GM19395 (cell line): ENCODE results near the gene RASA2.
"Not testable (repeated sequence)": the region's sequence is repeated elsewhere in the genome, so short reads cannot be mapped to it uniquely, and the experiment has no call there.

Source experiments
- ATAC-seq: cut with Tn5 transposase; IDR thresholded peaks from one replicate; pipeline ENCODE4 v1.9.1; 2021; ENCODE audit warnings: mild to moderate bottlenecking, moderate library complexity; ENCODE audit not compliant: unreplicated experiment

Gene RASA2

DNA sequence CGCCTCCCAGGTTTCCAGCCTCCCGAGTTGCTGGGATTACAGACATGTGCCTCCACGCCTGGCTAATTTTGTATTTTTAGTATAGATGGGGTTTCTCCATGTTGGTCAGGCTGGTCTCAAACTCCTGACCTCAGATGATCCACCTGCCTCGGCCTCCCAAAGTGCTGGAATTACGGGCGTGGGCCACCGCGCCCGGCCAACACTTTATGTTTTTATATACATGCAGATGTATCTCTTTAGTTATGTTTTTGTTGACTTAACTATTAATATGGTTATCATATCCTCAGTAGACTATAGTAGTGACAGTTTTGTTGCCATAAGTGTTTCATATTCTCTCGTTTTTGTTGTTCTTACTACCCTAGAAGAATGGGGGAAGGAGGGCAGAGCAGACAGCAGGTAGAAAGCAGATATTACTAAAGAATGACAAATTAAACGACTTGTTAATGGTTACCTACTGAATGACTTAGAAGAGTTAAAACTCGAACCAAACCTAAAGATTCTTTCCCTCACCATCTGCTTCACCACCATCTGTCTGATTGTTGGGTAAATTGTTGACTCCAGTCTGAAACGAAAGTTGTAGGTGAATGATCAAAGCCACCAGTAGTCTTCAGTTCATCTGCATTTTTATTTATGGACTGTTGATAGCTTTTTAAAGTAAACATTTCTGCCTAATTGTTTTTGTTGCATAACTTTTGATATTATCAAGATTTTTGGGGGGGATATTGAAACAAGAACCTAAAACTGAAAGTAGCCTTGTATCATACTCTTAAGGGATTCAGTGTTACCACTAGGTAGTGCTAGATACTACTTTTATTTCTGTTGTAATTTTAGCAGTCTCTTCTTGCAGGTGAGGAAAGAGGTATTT is 89.3 kb downstream of the RASA2 start:
- ATAC-seq = peak; percentile 57

DNA sequence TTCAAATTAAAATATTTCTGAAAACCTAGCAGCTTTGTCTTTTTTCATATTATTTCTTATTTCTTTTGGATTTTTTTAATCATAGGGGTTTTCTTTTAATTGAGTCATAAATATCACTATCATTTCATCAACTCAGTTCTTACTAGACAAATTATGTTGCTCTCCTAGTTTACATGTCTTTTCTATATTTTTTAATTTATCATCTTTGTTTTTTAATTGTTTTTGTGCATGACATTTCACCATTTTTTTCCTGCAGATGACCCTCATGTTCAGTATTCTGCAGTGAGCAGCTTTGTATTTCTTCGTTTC is 89.9 kb downstream of the RASA2 start:
- no peak for ATAC-seq

DNA sequence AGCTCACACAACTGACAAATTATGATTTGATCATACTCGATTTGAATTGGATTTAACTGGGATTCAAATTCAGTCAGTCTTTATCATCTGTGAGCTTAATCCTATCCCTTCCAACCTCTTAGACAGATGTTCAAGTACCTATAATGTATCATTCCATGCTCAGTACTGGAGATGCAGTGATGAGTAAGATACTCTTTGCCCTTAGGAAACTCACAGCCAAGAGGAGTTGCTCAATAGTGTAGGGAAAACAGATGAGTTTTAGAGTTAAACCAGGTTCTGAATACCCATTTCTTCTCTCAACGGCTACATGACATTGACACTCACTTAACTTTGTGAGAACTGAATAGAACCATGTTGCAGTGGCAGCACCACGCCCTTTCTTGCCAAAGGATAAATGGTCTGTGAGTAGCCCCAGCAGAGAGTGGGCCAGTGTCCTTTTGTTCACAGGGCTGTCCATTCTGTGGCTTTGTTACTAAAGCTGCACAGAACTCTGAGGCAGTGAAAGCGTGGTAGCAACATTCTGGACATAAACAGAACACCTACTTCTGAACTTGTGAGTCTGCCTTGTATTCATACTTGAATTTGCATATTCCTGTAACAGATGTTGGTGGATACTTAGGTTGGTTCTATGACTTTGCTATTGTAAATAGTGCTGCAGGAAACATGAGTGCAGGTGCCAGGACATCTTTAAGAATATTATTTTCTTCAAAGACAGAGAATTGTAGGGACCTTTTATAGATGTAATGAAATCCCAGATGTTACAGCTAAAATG is 91.6 kb downstream of the RASA2 start:
- ATAC-seq = no peak

DNA sequence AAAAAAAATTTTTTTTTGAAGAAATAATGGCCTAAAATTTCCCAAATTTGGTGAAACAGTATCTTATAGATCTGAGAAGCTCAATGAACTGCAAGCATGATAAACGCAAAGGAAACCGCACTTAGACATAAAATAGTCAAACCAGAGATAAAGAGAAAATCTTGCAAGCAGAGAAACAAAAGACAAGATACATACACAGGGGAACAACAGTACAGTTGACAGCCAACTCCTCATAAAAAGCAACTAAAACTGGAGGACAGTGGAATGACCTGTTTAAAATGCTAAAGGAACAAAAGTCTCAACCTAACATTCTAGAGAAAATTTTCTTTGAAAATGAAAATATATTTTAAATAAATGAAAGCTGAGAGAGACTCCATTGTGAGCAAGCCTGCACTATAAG is 107.5 kb downstream of the RASA2 start:
- ATAC-seq = no peak

DNA sequence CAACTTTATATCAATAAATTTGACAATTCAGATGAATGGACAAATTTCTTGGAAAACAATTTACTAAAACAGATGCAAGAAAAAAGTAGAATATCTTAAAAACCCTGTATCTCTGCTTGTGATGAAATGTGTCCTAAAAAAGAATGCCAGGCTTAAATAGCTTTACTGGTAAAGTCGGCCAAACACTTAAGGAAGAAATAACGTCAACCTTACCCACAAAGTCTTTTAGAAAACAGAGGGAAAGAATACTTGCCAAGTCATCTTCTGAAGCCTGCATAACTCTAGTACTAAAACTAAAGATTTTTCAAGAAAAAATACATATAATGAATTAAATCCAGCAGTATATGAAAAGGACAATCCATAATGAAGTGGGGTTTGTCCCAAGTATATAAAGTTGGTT is 111.1 kb downstream of the RASA2 start:
- no peak for ATAC-seq

DNA sequence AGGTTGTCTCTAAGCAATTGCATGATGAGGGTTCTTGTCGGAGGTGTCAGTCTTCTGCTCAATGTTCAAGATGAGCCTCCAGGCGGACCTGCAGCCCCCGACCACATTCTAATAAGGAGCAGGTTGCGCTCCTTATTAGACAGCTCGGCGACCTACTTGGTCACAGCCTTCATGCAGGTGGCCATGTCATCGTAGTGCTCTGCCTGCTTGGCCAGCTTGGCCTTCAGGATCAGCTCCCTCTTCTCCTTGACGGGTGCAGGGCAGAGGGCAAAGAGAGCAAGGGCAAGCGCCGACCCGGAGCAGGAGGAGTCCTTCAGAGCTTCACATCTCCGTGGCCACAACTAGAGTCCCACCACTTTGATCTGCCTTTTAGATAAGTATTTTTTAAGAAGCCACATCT is 113.5 kb downstream of the RASA2 start:
- no peak for ATAC-seq

DNA sequence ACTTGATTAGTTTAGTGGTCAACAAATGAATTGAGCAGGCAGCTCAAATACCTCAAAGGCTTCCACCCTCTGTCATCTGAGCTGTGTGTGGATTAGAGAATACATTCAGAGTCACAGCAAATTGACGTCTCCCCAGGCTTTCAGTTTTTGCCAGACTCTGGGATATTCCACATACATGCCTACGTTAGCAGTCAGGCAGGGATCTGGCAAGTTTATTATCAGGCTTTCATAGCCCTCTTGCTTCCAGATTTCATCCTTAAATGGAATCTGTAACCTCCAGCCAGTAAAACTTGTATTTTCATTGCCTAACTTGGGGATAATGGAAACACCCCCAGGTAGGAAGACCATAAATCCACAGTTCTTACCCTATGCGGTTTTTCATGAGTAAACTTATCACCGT is 115.9 kb downstream of the RASA2 start:
- no peak for ATAC-seq

DNA sequence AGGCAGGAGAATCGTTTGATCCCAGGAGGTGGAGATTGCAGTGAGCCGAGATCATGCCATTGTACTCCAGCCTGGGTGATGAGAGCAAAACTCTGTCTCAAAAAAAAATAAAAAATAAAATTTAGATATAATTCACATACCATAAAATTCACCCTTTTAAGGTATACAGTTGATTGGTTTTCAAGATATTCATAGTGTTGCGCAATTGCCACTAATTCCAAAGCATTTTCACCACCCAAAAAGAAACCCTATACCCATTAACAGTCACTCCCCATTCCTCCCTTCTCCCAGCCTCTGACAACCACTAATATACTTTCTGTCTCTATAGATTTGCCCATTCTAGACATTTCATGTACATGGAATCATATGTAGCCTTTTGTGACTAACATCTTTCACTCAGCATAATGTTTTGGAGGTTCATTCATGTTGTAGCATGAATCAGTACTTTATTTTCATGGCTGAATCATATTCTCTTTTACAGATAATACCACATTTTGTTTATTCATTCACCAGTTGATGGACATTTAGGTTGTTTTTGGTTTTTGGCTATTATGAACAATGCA is 116.7 kb downstream of the RASA2 start:
- no peak for ATAC-seq

DNA sequence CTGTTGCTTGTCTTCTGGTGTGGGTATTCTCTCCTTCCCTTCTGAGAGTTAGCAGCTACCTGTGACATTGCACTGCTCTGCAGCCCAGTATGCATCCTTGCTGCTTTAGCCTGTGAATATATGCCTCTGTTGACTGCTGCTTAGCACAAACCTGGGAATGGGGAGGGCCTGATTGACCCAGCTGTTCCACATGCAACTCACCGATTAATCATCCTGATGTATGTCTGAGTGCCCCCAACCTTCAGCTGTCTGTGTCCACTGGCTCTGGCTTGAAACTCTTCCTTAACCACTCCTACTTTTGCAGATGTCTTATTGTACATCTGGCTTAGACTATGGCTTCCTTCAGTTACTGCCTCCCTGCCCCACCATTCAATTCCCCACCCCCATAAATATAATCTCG is 119.1 kb downstream of the RASA2 start:
- ATAC-seq = no peak

DNA sequence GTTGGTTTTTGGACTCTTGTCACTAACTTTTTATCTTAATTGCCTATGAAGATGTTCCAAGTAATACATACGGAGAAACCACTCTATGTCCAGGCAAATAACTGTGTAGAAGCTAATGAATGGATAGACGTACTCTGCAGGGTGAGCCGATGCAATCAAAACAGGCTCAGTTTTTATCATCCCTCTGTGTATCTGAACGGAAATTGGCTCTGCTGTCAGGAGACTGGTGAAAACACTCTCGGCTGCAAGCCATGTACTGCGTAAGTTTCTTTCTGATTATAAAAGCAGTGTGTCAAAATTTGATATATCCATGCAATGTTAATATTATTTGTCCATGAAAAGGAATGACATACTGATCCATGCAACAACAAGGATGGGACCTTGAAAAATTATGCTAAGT is 121.6 kb downstream of the RASA2 start:
- ATAC-seq = no peak

DNA sequence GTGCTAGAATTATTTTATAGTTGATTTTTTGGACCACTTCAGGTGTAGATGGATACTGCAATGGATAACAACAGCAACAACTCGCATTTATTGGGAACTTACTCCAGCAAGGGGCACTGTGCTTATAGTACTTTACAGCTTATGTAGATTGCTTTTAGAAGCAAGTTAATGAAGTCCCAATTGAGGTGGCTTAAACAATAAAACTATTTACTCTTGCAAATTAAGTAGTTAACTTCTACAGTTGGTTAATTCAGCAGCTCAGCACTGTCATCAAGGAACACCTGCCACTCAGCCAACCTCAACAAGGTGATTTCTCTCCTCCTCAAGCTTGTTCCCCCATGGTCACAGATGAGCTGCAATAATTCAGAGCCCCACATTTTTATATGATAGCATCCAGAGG is 124.1 kb downstream of the RASA2 start:
- ATAC-seq = no peak

DNA sequence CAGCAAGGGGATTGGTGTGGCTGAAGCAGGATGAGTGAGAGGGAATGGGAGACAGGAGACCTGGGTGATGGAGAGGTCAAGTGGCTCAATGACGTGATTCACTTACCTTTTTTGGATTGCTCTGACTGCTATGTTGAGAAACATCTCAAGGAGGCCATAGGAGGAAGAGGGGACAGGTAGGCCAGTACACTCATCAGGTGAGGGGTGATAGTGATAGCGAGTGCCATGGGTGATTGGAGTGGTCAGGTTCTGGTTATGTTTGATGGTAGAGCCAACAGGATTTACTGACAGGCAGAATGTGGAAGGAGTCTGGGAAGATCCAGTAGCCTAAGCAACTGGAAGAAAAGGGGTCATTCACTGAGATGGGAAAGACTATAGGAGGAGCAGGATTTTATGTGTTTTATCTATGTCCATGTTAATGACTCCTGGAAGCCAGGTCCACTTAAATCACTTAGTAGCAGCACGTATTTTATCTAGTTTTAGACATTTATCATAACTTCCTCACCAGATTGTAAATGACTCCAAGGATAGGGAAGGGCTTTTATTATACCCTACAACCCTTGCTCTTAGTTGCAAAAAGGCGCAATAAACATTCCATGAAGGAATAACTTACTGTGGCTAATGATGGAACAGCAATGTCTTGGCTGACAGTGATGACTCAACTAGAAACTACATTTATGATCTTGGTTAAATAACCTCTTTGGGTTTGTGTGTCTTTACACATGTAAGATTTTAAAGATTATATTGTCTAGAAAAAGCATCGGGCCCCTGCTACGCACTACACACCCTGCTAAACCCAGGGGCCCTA is 131.5 kb downstream of the RASA2 start:
- ATAC-seq = no peak

DNA sequence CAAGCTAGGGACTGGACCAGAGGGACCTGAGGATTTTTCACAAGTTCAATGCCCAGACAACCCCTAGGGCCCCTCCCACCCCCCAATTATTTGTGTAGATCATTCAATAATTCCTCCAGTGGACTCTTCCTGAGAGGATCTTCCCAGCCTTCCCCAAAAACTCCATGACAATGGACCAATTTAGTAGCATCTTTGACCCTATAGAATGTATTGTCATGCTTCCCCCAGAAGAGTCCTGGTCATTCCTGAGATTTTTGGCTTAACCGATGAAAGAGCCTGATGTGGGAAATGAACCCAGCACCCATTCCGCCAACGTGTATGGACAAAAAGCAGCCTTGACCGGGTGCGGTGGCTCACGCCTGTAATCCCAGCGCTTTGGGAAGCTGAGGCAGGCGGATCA is 132.1 kb downstream of the RASA2 start:
- no peak for ATAC-seq

DNA sequence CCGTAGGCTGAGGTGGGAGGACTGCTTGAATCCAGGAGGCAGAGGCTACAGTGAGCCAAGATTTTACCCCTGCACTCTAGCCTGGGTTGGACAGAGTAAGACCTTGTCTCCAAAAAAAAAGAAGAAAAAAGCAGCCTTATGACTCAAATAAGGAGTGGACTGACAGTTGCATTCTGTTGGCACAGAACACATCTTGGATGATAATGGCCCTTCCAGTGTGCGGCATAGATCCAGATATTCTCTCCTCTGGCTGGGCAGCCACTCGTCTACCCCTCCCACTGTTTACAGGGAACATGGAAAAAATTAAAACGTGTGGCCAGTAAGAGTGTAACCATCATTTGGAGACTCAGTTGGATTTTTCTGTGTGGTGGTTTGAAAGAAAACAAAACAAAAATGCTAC is 132.6 kb downstream of the RASA2 start:
- ATAC-seq = no peak

DNA sequence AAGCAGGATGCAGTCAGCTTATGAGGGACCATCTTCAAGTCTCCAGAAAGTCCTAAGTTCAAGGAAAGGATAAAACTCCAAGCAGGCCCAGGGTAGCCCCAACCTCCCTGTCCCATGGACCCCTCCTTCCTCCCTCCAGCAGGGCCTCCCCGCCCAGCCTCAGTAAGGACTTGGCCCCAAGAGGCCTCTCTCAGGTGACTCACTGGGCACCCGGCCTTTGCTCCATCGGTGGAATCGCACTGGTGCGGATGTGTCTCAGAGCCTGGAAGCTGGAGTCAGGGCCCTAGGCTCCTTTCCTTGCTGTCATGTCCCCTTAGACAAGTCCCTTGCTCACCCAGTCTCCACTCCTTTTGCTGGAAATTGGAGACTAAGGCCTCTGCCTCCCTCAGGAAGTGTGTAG is 136.9 kb downstream of the RASA2 start:
- ATAC-seq = no peak

DNA sequence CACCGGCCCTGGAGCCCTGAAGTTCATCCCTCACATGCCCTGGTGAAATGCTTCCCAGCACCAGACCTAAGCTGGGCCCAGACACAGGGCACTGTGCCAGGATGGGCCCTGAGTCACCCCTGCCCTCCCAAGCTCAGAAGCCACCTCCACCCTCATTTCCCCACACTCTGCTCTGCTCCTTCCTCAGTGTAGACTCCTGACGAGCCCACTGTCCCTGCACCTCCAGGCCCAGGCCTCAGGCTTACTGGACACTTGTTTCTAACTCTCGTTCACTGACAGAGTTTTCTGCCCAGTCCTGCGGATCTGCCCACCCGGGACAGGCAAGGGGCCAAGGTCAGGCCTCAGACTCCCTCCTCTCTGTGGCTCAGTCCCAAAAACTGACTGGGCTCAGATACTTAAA is 138.7 kb downstream of the RASA2 start:
- no peak for ATAC-seq

DNA sequence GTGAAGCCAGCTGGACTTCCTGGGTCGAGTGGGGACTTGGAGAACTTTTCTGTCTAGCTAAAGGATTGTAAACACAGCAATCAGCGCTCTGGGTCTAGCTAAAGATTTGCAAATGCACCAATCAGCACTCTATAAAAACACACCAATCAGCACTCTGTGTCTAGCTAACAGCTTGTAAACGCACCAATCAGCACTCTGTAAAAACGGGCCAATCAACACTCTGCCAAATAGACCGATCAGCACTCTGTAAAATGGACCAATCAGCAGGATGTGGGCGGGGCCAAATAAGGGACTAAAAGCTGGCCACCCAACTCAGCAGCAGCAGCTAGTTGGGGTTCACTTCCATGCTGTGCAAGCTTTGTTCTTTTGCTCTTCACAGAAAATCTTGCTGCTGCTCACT is 141.5 kb downstream of the RASA2 start:
- ATAC-seq = not testable (repeated sequence)

DNA sequence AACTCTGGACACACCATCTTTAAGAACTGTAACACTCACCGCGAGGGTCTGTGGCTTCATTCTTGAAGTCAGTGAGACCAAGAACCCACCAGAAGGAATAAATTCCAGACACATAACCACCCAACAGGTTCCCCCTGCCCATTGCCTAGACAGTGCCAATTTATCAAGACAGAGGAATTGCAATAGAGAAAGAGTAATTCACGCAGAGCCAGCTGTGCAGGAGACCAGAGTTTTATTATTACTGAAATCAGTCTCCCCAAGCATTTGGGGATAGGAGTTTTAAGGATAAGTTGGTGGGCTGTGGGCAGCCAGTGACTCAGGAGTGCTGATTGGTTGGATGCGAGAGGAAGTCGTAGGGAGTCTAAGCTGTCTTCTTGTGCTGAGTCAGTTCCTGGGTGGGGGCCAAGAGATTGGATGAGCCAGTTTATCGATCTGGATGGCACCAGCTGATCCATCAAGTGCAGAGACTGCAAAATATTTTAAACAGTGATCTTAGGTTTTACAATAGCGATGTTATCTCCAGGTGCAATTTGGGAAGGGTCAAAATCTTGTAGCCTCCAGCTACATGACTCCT is 142.1 kb downstream of the RASA2 start:
- not testable (repeated sequence) for ATAC-seq

DNA sequence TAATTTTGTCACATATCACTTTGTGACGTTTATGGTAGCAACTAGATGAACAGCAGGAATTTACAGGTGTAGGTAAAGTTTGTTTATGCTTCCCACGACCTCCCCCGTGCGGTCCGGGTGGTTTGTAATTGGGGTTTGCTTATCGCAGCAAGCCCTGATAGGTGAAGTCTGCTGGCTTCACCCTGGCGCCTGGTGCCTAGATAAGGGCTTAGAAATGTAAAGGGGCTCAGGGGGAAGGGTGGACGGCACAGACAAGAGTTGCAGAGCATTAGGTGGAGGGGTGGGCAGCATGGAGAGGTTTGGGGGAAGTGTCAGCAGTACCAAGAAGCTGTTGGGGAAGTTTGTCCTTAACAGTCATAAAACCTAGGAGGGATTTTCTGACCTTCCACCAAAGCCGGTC is 143.1 kb downstream of the RASA2 start:
- ATAC-seq = no peak

DNA sequence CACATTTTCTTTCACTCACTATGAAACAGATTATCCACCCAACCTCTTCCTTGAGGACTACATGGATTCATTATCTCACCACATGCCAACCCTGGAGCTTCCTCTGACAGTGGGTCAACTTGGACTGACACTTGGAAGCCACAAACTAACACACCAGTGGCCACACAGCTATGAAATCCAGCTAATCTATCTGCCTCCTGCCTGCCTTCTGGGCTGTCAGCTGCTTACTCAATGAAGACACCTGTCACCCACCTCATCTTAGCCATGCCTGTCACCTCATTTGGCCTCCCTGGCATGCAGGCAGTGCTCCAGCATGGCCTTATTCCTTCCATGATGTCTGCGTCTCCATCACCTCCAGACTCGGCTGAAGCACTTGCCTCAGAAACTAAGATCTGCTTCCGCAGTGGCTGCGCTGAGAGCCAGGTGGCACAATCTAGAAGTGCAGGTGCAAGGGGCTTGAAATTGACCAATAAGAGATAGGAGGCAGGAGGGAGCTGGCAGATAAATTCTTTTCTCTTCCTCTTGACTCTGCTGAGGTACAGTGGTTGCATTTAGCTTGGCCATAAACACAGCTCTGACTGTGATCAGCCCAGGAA is 146.1 kb downstream of the RASA2 start:
- ATAC-seq = no peak

DNA sequence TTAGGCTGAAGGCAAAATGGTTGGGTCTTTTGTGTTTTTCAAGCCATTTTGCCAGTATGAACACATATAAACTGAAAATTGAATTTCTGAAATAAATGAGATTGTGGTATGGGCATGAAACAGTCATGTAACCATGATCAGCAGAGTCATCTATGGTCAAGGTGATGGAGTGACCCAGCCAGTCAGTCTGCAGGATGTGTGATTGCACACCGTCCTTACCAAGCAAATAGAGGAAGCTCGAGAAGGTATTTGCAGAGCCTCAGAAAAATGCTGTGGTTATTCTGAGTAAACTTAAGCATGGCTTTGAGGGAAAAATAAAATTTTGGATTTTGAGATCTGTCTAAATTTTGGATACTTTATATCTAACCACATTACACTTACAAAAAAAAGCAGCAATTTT is 155.4 kb downstream of the RASA2 start:
- no peak for ATAC-seq
